B cell (primary cell): ENCODE measurements around the gene CENPA. TPM values are rescaled to one million over a fixed set of nuclear protein-coding genes. Genes with fewer than 3 reads are reported as not detected.

Experiments
- ATAC-seq: fragments of 200-7000 bp; cut with Tn5 transposase; one replicate; pipeline ENCODE4 v1.10.0; 2021; ENCODE audit warnings: low read depth, mild to moderate bottlenecking, moderate number of reproducible peaks, moderate library complexity
- CTCF ChIA-PET: fragments of 350-600 bp; sonication (Branson Sonifier 250); formaldehyde crosslinking; loops from one replicate; lab custom pipeline; 2021; ENCODE audit warnings: antibody characterized with exemption, inconsistent platforms; lab: Charles Lee
- POLR2A ChIA-PET: fragments of 350-600 bp; sonication (Branson Sonifier 250); formaldehyde crosslinking; loops from one replicate; lab custom pipeline; 2021; ENCODE audit warnings: antibody characterized with exemption; lab: Charles Lee
- DNase-seq: peaks from one replicate; pipeline ENCODE4 v3.0.0; 2013
- H2AFZ ChIP-seq: 2 replicates; pipeline ENCODE4 v1.6.1; 2012; ENCODE audit warnings: mild to moderate bottlenecking, low read depth, low read length; ENCODE audit not compliant: insufficient read depth, poor library complexity, severe bottlenecking
- H3K27ac ChIP-seq, 2 donors: 1 replicate in 1 of 2; 2 replicates in 1 of 2; pipeline ENCODE4 v1.5.1; 2012 to 2013; ENCODE audit warnings: low read length in 2 of 2, mild to moderate bottlenecking in 2 of 2, moderate library complexity in 1 of 2
- H3K27me3 ChIP-seq, 4 experiments: fragments of 200-600 bp in 1 of 4; sonication (generic) in 1 of 4; replicated peaks in 1 of 4; 1 replicate in 2 of 4; 2 replicates in 2 of 4; pipeline versions ENCODE4 v1.6.1 to v1.7.0; 2013 to 2016; ENCODE audit warnings: low read length in 3 of 4, mild to moderate bottlenecking in 2 of 4, mixed read lengths in 1 of 4, moderate library complexity in 1 of 4; ENCODE audit not compliant: insufficient read depth in 4 of 4, control insufficient read depth in 3 of 4; ENCODE audit errors: control extremely low read depth in 1 of 4
- H3K36me3 ChIP-seq, 2 experiments: replicated peaks in 1 of 2; 1 replicate in 1 of 2; 2 replicates in 1 of 2; pipeline versions ENCODE4 v1.6.1 to v1.7.1; 2013; ENCODE audit warnings: low read length in 1 of 2; ENCODE audit not compliant: insufficient read depth in 2 of 2, control insufficient read depth in 1 of 2; ENCODE audit errors: control extremely low read depth in 1 of 2, extremely low read depth in 1 of 2
- H3K4me1 ChIP-seq, 2 donors: fragments of 200-600 bp in 1 of 2; sonication (generic) in 1 of 2; 1 replicate in 1 of 2; 2 replicates in 1 of 2; pipeline versions ENCODE4 v1.5.1 to v1.6.1; 2013 to 2017; ENCODE audit warnings: low read length in 2 of 2; ENCODE audit not compliant: control insufficient read depth in 2 of 2, insufficient read depth in 2 of 2
- H3K4me2 ChIP-seq: replicated peaks from 2 replicates; pipeline ENCODE3; 2012; ENCODE audit warnings: mild to moderate bottlenecking, low read depth, low read length; ENCODE audit not compliant: poor library complexity, severe bottlenecking
- H3K4me3 ChIP-seq, 5 experiments: fragments of 200-600 bp in 1 of 5; sonication (generic) in 1 of 5; 1 replicate in 3 of 5; 2 replicates in 2 of 5; pipeline versions ENCODE4 v1.5.1 to v1.7.0; 2011 to 2016; ENCODE audit warnings: low read length in 4 of 5, mild to moderate bottlenecking in 4 of 5, low read depth in 2 of 5, control low read depth in 1 of 5, moderate library complexity in 1 of 5; ENCODE audit not compliant: insufficient read depth in 1 of 5; ENCODE audit errors: control extremely low read depth in 1 of 5, extremely low read depth in 1 of 5
- H3K79me2 ChIP-seq: fragments of 200-600 bp; sonication (generic); one replicate; pipeline ENCODE4 v1.6.0; 2016; ENCODE audit warnings: low read length; ENCODE audit not compliant: control insufficient read depth, insufficient read depth
- H3K9ac ChIP-seq: fragments of 200-600 bp; sonication (generic); 2 replicates; pipeline ENCODE4 v1.6.1; 2017; ENCODE audit warnings: mild to moderate bottlenecking, low read length, moderate library complexity
- H3K9me3 ChIP-seq, 3 donors: one replicate each; pipeline versions ENCODE4 v1.6.1 to v1.7.1; 2013; ENCODE audit warnings: low read length in 2 of 3; ENCODE audit not compliant: control insufficient read depth in 2 of 3, insufficient read depth in 1 of 3; ENCODE audit errors: control extremely low read depth in 1 of 3
- H4K20me1 ChIP-seq: 2 replicates; pipeline ENCODE4 v1.6.0; 2012; ENCODE audit warnings: mild to moderate bottlenecking, low read length; ENCODE audit not compliant: insufficient read depth, control insufficient read depth, poor library complexity, severe bottlenecking
- H3K27ac Mint-ChIP-seq: one replicate; pipeline ENCODE4 v1.8.0; 2021; ENCODE audit warnings: mixed read lengths
- H3K27me3 Mint-ChIP-seq: one replicate; pipeline ENCODE4 v1.8.0; 2021; ENCODE audit warnings: mixed read lengths
- H3K4me1 Mint-ChIP-seq: one replicate; pipeline ENCODE4 v1.8.0; 2021; ENCODE audit warnings: mixed read lengths
- H3K4me3 Mint-ChIP-seq: one replicate; pipeline ENCODE4 v1.8.0; 2021; ENCODE audit warnings: mixed read lengths
- H3K9me3 Mint-ChIP-seq: one replicate; pipeline ENCODE4 v1.8.0; 2022; ENCODE audit warnings: mixed read lengths; ENCODE audit not compliant: insufficient read depth
- CTCF ChIP-seq: fragments of 200-600 bp; IDR thresholded peaks from one replicate; pipeline ENCODE4 v1.8.0; 2022; ENCODE audit warnings: antibody characterized with exemption, mild to moderate bottlenecking
- EZH2 ChIP-seq: IDR thresholded peaks from 2 replicates; pipeline ENCODE4 v1.6.1; 2012; ENCODE audit warnings: borderline replicate concordance, low read depth, mild to moderate bottlenecking, moderate library complexity, low read length; ENCODE audit not compliant: insufficient read depth, poor library complexity, severe bottlenecking
- WGBS: methylation state at CpG from one replicate; pipeline ENCODE4 v1.1.5; 2013; ENCODE audit warnings: missing lambda C conversion rate; ENCODE audit not compliant: insufficient coverage; 5-methylcytosine and 5-hydroxymethylcytosine counted together
- intact Hi-C: fragments of 100-400 bp; cut with micrococcal nuclease; formaldehyde crosslinking; loops from one replicate; pipeline ENCODE4 v1.10.0; 2022
- polyA plus RNA-seq: library from polyadenylated mRNA; depleted of rRNA; stranded (reverse); fragments of >200 nt; gene quantifications from 2 replicates; pipeline ENCODE4 v1.2.3, GENCODE V29; 2012
- total RNA-seq, 2 donors: library from RNA; stranded (reverse); fragments of 120-200 nt in 1 of 2; gene quantifications; 1 replicate in 1 of 2; 2 replicates in 1 of 2; pipeline versions ENCODE4 v1.2.3 to v1.2.4, GENCODE V29; 2013 to 2022

CENPA gene
- total and polyA plus RNA-seq, 2 donors (not counting 1 experiment from before 2014, with no cell fraction given) = 0.10 TPM; not detected in 1

- Histone ChIP-seq H3K4me2 (no peak overlapping the region), H2AFZ (no peak overlapping the region), H3K27ac (no peak overlapping the region), H3K79me2 (no peaks in the 10 kb centered on the region), H4K20me1 (no peaks in the 10 kb centered on the region), H3K4me1 (no peaks in the 10 kb centered on the region), H3K9ac (no peak overlapping the region), H3K27me3 (no peaks in the 10 kb centered on the region), H3K9me3 (no peaks in the 10 kb centered on the region), H3K4me3 (no peak overlapping the region), H3K36me3 (no peaks in the 10 kb centered on the region)
- 94% methylated on average over 3 of the region's 3 CpGs for WGBS
- DNase-seq (no peak), ATAC-seq (no peak)
- Mint-ChIP-seq H3K9me3 (no peaks in the 10 kb centered on the region), H3K27me3 (peaks cover 3% of the 10 kb centered on the region), H3K4me1 (peaks cover 9% of the 10 kb centered on the region), H3K27ac (no peak overlapping the region), H3K4me3 (no peak overlapping the region)
- POLR2A ChIA-PET = no interaction called here
- TF ChIP-seq EZH2 (no peak), CTCF (no peak)
- CTCF ChIA-PET = interaction anchor here (0.6 to 2.6 kb wide), 12 partner anchors 9 to 1887 kb away, joined by 3 to 26 read pairs (median 3); no protein-coding TSS in a partner anchor
- intact Hi-C loops = loop anchor here (5.0 kb wide), 1 partner anchor 793 kb away; no protein-coding TSS in a partner anchor
Measured at GRCh38 chr2:26744953-26745352, 40.9 kb upstream of the CENPA start.

GRCh38 chr2:26745609-26746327 is 40.1 kb upstream of the CENPA start:
- H3K27ac Mint-ChIP-seq = no peak overlapping the region
- CTCF ChIA-PET = interaction anchor here (0.6 to 2.6 kb wide), 11 partner anchors 9 to 968 kb away, joined by 3 to 26 read pairs (median 4); no protein-coding TSS in a partner anchor

More at GRCh38 chr2:26745609-26746327, 40.1 kb upstream of the CENPA start:
- Mint-ChIP-seq H3K9me3 (no peaks in the 10 kb centered on the region), H3K4me3 (no peak overlapping the region), H3K4me1 (peaks cover 12% of the 10 kb centered on the region), H3K27me3 (peaks cover 3% of the 10 kb centered on the region)
- no peaks in the 10 kb centered on the region for H4K20me1 ChIP-seq
- POLR2A ChIA-PET = no interaction called here
- H3K27ac ChIP-seq = no peak overlapping the region
- H3K4me2 ChIP-seq = no peak overlapping the region
- no peak overlapping the region for H3K4me3 ChIP-seq
- WGBS = 10% methylated on average over 2 of the region's 9 CpGs
- DNase-seq (peak; percentile 79), ATAC-seq (peak; percentile 73)
- TF ChIP-seq EZH2 (no peak), CTCF (peak; percentile 92)
- H3K4me1 ChIP-seq = no peaks in the 10 kb centered on the region
- no peaks in the 10 kb centered on the region for H3K27me3 ChIP-seq
- intact Hi-C loops = loop anchor here (5.0 kb wide), 1 partner anchor 793 kb away; no protein-coding TSS in a partner anchor
- H3K79me2 ChIP-seq = no peaks in the 10 kb centered on the region
- H3K36me3 ChIP-seq = no peaks in the 10 kb centered on the region
- H3K9me3 ChIP-seq = no peaks in the 10 kb centered on the region
- no peak overlapping the region for H3K9ac ChIP-seq
- no peak overlapping the region for H2AFZ ChIP-seq
